Activated CD4-positive, CD25-positive, alpha-beta regulatory T cell treated with anti-CD3 and anti-CD28 coated beads, Interleukin-2, amount 50 U/mL, for 24 hours (primary cell): ENCODE results near the gene SMIM32.

ENCODE experiments used
- ATAC-seq, 2 donors: fragments of 150-1000 bp; cut with Tn5 transposase; one replicate each; pipeline ENCODE4 v1.10.0; 2021; ENCODE audit warnings: mild to moderate bottlenecking in 1 of 2, moderate library complexity in 1 of 2

SMIM32 gene

DNA sequence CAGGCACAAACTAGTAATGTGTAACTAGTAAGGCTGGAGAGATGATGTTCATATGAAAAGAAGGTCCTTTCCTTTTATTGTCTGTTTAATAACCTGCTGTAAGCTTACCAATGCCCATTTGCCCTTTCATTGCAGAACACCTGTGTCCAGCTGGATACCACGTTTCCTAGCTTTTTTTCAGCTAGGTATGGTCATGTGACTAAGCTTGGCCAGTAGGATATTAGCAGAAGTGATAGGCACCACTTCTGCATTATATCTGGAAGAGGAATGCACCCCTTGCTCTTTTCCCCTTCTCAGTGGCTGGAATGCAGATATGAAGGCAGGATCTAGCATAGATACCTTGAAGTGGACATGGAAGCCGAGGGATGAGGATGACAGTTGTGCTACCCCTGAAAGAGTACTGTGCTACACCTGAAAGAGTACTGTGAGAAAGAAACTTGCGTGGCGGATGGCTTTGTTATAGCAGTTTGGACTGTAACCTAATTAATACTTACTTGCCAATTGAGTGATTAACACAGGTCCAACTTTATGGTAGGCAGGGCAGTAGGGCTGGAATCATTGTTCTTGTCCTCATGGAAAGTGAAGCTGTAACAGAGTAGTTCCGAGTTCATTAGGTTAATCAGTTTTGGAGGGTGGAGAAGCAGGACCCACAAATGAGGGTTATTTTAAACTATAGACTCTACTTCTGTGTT, 6.8 kb downstream of the SMIM32 start:
- no peak for ATAC-seq

- ATAC-seq, result no peak
These were observed 10.3 kb downstream of the SMIM32 start for GRCh38 chr5:136182618-136183017.

GRCh38 chr5:136174021-136174659, 18.8 kb downstream of the SMIM32 start:
- ATAC-seq, result no peak

DNA sequence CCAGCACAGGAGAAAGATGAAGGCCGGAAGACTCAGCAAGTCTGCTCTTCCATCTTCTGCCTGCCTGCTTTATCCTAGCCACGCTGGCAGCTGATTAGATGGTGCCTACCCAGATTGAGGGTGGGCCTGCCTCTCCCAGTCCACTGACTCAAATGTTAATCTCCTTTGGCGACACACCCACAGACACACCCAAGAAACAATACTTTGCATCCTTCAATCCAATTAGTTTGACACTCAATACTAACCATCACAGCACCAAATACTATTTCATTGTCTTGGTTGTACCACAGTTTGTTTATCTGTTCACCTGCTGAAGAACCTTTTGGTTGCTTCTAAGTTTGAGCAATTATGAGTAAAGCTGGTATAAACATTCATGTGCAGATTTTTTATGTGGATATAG, 23.7 kb downstream of the SMIM32 start:
- ATAC-seq, result no peak

DNA sequence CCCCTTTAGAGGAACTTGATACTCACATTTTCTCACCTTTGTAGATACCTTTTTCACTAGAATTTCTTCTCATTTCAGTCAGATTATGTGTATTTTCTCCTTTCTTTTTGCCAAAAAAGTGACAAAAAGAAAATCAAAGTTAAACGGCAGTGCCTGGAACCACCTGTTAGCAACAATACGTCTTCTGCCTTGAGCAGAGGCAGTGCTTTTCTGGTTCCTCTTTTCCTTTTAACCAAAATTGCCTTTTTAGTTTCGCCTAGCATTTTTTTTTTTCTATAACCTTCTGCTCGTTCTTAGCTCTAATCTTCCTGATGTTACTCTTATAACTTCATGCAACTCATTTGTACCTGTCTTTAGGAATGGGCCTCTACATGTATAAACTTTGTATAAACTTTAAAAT, 26.1 kb downstream of the SMIM32 start:
- no peak for ATAC-seq

GRCh38 chr5:136164226-136164625, 28.7 kb downstream of the SMIM32 start:
- ATAC-seq, result no peak

GRCh38 chr5:136162008-136162407, 31.0 kb downstream of the SMIM32 start:
- no peak for ATAC-seq

DNA sequence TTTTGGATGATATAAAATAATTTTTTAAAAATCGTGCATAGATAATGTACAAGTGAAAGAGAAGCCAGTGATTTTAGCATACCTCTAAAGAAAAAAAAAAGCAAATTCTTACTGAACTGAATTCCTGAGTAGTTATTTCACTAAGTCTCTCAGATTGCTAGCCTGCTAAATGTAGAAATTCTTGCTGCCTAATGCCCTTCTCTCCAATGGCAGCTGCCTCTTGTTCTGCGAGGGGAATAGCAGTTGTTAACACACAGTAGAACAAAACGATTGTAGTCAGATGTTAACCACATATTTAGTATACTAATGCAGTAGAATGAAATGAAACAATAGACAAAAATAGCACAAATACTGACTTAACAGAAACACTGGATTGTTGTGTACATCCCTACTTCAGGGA, 33.5 kb downstream of the SMIM32 start:
- ATAC-seq, result no peak

- no peak for ATAC-seq
These were observed 35.4 kb downstream of the SMIM32 start for GRCh38 chr5:136157514-136157913.

DNA sequence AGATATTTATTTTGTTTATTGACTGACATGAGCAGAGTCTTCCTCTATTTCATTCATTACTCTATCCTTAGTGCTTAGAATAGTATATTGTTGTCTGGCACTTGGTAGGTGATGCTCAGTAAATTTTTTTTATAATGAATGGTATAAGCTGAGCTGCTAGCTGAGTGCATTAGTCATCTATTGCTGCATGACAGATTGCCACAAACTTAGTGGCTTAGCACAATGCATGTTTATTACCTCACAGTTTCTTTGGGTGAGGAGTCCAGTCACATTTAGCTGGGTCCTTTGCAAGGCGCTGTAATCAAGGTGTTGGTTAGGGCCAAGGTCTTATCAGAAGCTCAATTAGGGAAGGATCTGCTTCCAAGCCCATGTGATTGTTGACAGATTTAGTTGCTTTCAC, 37.2 kb downstream of the SMIM32 start:
- no peak for ATAC-seq

DNA sequence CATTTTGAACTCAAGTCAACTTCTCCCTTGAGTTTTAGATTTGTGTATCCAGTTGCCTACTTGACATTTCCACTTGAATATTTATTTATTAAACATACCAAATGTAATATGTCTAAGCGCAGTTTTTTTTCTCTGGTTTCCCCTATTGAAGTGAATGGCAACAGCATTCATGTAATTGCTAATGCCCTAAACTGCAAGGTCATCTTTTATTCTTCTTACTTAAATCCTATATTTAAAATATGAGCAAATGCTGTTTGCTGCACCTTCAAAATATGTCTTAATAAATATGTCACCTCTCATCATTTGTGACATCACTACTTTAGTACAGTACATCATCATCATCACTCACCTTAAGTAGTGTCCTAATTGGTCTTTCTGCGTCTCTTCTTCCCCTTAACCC, 37.9 kb downstream of the SMIM32 start:
- no peak for ATAC-seq

DNA sequence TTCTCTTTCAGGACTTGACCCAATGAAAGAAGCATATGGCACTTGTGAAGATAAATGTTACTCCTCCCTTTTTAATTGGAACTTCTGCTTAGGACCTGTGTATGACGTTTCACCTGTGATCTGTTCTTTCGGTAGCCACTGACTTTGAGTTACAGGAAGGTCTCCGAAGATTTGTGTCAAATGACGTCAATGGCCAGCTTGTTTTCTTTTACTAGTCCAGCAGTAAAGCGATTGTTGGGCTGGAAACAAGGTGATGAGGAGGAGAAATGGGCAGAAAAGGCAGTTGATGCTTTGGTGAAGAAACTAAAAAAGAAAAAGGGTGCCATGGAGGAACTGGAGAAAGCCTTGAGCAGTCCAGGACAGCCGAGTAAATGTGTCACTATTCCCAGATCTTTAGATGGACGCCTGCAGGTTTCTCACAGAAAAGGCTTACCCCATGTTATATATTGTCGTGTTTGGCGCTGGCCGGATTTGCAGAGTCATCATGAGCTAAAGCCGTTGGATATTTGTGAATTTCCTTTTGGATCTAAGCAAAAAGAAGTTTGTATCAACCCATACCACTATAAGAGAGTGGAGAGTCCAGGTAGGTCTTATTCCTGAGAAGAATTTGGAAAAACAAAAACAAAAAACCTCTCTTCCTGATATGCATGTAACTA, 39.3 kb downstream of the SMIM32 start:
- ATAC-seq, result no peak

DNA sequence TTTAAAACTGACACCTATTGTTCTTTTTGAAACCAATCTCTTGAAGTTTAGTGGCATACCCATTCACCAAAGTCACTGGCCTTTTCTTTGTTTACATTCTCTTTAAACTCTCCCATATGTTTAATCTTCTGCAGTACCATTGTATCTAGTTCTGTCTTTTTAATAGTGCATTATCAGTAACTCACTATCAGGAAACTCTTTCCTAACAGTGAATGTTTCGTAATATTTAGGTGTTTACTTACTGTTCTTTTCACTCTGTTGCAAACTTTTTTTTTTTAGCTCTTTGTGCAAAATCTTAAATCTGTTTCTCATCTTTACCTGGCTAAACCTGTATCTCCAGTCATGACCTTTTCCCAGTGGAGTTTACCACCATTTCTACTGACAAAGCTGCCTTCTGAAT, 43.1 kb downstream of the SMIM32 start:
- no peak for ATAC-seq

GRCh38 chr5:136147632-136148031, 45.3 kb downstream of the SMIM32 start:
- no peak for ATAC-seq

DNA sequence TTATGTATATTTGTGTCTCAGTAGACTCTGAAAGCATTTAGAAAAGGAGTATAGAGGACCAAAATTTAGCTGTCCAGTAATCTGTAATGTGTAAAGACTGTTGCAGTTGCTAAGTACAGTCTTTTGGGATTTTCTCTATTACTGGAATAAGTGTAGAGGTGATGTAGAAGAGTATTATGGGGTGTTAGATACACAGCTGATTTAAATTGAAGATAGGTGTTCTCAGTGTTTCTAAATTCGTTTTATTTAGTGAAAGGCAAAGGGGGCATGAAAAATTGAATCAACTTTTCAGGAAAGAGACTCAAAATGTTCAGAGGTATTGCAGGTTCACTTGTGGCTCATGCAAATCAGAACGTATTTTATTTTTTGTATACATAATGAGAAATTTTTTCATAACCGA, 46.8 kb downstream of the SMIM32 start:
- ATAC-seq, result no peak

- no peak for ATAC-seq
These were observed 47.9 kb downstream of the SMIM32 start for GRCh38 chr5:136145030-136145429.

- ATAC-seq, result no peak
These were observed 49.2 kb downstream of the SMIM32 start for GRCh38 chr5:136143763-136144162.

GRCh38 chr5:136143312-136143711, 49.6 kb downstream of the SMIM32 start:
- ATAC-seq, result no peak

GRCh38 chr5:136141561-136141960, 51.4 kb downstream of the SMIM32 start:
- peak; percentile 70 to 82 for ATAC-seq
